ENCODE data around the gene CEP120.

Gene CEP120

DNA sequence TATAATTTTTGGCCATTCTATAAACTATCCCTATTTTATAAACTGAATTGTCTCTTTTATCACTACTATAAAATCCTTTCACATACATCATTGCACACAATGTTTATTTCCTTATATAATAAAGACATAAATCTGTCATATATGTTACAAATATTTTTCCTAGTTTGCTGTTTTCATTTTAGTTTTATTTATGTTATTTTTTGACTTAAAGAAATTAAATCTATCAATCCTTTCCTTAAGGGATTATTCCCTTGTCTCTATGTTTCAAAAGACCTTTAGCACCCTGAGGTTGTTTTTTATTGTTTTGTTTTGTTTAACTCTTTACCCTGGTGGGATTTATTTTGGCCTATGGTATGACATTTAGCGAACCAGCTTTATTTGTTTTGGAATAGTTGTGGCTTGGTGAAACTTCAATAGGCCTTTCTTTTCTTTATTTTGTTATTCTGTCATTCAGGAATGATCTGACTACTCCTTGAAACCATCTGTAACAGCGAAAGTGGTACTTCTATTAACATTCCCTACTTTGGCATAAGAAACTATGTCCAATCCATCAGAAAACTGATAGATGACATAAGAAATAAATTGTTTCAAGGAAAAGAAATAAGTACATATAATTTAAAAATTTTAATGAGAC, 125.9 kb downstream of the CEP120 start:
- DNase-seq (ENCODE audit: low read depth), result no peak
- H3K4me3 ChIP-seq (ENCODE audit: low read length), result no peak overlapping the region
- TF ChIP-seq, protein P1, sequence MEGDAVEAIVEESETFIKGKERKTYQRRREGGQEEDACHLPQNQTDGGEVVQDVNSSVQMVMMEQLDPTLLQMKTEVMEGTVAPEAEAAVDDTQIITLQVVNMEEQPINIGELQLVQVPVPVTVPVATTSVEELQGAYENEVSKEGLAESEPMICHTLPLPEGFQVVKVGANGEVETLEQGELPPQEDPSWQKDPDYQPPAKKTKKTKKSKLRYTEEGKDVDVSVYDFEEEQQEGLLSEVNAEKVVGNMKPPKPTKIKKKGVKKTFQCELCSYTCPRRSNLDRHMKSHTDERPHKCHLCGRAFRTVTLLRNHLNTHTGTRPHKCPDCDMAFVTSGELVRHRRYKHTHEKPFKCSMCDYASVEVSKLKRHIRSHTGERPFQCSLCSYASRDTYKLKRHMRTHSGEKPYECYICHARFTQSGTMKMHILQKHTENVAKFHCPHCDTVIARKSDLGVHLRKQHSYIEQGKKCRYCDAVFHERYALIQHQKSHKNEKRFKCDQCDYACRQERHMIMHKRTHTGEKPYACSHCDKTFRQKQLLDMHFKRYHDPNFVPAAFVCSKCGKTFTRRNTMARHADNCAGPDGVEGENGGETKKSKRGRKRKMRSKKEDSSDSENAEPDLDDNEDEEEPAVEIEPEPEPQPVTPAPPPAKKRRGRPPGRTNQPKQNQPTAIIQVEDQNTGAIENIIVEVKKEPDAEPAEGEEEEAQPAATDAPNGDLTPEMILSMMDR (IDR thresholded peaks at IDR 0.05; ENCODE audit: insufficient read depth, low read depth, low read length, missing control alignments), result no peak
